ENCODE results near the gene COQ7. TPM values are rescaled to one million over a fixed set of nuclear protein-coding genes. Genes with fewer than 3 reads are reported as not detected.

Gene COQ7
- total RNA-seq, 2 donors from 2014 or later = 20.4 to 22.0 TPM

DNA sequence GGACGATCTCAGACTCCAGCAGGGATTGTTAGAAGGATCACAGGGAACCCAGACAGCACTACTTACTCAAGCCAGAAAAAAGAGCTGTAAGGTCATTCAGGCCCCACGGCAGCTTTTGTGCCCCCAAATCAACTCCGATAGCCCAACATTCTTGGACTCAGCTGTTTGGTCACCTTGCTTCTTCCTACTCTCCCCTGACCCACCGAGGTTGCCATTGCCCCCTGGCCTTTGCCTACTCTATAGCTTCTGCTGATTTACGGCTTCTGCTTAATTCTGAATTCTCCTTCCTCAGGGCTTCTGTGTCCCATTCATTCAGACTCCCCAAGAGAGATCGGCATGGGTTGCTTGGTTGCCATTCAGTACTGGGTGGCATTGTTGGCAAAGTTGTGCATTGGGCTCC is 37.7 kb downstream of the COQ7 start:
- WGBS, 2 experiments (ENCODE audit: insufficient coverage in 1 of 2, insufficient read length in 1 of 2) = 90 to 91% methylated on average over 3 to 6 of the region's 6 CpGs
- no peak overlapping the region for H3K27ac Mint-ChIP-seq
- H3K27me3 Mint-ChIP-seq (ENCODE audit: insufficient read depth) = no peaks in the 10 kb centered on the region
- no peak for DNase-seq
- TF ChIP-seq, protein P1, sequence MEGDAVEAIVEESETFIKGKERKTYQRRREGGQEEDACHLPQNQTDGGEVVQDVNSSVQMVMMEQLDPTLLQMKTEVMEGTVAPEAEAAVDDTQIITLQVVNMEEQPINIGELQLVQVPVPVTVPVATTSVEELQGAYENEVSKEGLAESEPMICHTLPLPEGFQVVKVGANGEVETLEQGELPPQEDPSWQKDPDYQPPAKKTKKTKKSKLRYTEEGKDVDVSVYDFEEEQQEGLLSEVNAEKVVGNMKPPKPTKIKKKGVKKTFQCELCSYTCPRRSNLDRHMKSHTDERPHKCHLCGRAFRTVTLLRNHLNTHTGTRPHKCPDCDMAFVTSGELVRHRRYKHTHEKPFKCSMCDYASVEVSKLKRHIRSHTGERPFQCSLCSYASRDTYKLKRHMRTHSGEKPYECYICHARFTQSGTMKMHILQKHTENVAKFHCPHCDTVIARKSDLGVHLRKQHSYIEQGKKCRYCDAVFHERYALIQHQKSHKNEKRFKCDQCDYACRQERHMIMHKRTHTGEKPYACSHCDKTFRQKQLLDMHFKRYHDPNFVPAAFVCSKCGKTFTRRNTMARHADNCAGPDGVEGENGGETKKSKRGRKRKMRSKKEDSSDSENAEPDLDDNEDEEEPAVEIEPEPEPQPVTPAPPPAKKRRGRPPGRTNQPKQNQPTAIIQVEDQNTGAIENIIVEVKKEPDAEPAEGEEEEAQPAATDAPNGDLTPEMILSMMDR (conservative IDR thresholded peaks at IDR 0.05) = no peak
- no peaks in the 10 kb centered on the region for H3K4me1 ChIP-seq (ENCODE audit: control insufficient read depth, insufficient read depth, low read length)
- no peaks in the 10 kb centered on the region for H3K27me3 ChIP-seq (ENCODE audit: control insufficient read depth, insufficient read depth, low read length, poor library complexity, severe bottlenecking)
- H3K36me3 Mint-ChIP-seq (ENCODE audit: low read depth) = no peaks in the 10 kb centered on the region
- H3K36me3 ChIP-seq (ENCODE audit: control insufficient read depth, insufficient read depth, low read length) = no peaks in the 10 kb centered on the region
- no peak overlapping the region for H3K4me3 Mint-ChIP-seq
- H3K9ac ChIP-seq (ENCODE audit: extremely low read depth, low read length, poor library complexity, severe bottlenecking) = no peak overlapping the region
- H3K27ac ChIP-seq (ENCODE audit: low read depth, low read length) = no peak overlapping the region
- no peak overlapping the region for H3K4me3 ChIP-seq (ENCODE audit: low read length)
- peaks cover 9% of the 10 kb centered on the region for H3K4me1 Mint-ChIP-seq
- no peaks in the 10 kb centered on the region for H3K9me3 ChIP-seq (ENCODE audit: control insufficient read depth, low read length)
- no peaks in the 10 kb centered on the region for H3K9me3 Mint-ChIP-seq

DNA sequence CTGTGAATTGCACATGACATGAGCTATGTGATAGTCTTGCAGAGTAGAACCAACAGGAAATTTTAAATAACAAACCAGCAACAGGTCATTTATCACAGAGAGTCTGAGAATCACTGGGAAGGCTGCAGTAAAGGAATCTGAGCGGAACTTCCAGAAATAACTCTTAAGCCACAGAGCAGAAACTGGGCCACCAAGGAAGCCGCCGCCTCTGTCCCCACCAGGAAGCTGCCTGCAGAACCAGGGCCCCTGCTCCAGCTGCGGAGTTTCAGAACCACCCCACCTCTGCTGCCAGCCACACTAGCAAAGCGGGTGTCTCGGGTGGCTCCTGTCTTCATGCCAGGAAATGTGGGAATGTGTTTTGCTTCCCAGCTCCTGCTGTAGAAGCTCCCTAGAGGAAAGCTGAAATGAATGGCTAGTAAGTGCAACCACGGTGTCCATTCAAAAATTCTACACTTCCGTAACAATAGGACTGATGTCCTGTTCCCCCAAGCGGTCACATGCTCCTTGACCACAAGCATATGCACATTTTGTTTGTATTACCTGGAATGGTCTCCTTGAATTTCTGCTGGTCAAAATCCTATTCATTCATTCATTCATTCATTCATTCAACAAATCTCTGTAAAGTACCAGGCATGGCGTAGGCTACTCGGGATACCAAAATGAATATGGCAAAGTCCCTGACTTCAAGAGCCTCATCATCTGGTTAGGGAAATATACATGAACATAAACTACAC is 38.6 kb downstream of the COQ7 start:
- Mint-ChIP-seq H3K4me3 (no peak overlapping the region), H3K27me3 (ENCODE audit: insufficient read depth) (no peaks in the 10 kb centered on the region), H3K9me3 (no peaks in the 10 kb centered on the region), H3K27ac (no peak overlapping the region), H3K36me3 (ENCODE audit: low read depth) (no peaks in the 10 kb centered on the region), H3K4me1 (peaks cover 9% of the 10 kb centered on the region)
- Histone ChIP-seq H3K4me3 (ENCODE audit: low read length) (no peak overlapping the region), H3K9ac (ENCODE audit: extremely low read depth, low read length, poor library complexity, severe bottlenecking) (no peak overlapping the region), H3K36me3 (ENCODE audit: control insufficient read depth, insufficient read depth, low read length) (no peaks in the 10 kb centered on the region), H3K9me3 (ENCODE audit: control insufficient read depth, low read length) (no peaks in the 10 kb centered on the region), H3K27me3 (ENCODE audit: control insufficient read depth, insufficient read depth, low read length, poor library complexity, severe bottlenecking) (no peaks in the 10 kb centered on the region), H3K4me1 (ENCODE audit: control insufficient read depth, insufficient read depth, low read length) (no peaks in the 10 kb centered on the region), H3K27ac (ENCODE audit: low read depth, low read length) (no peak overlapping the region)
- DNase-seq = no peak
- TF ChIP-seq, protein P1 (conservative IDR thresholded peaks at IDR 0.05) = no peak
- whole genome bisulfite sequencing, 2 experiments (ENCODE audit: insufficient coverage in 1 of 2, insufficient read length in 1 of 2) = 80 to 86% methylated on average over 6 to 11 of the region's 11 CpGs

DNA sequence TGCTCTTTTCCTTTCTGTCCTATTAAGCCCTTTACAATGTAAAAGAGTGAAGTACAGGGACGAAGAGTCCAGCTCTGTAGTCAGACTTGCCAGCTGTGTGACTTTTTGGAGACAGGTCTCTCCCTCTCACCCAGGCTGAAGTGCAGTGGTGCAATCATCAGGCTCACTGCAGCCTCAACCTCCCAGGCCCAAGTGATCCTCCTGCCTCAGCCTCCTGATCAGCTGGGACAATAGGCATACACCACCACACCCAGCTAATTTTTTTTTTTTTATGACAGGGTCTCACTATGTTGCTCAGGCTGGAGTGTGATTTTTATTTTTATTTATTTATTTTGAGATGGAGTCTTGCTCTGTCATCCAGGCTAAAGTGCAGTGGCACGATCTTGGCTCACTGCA is 39.2 kb downstream of the COQ7 start:
- Mint-ChIP-seq H3K4me3 (no peak overlapping the region), H3K27ac (no peak overlapping the region), H3K36me3 (ENCODE audit: low read depth) (no peaks in the 10 kb centered on the region), H3K9me3 (no peaks in the 10 kb centered on the region), H3K4me1 (peaks cover 9% of the 10 kb centered on the region), H3K27me3 (ENCODE audit: insufficient read depth) (no peaks in the 10 kb centered on the region)
- H3K4me3 ChIP-seq (ENCODE audit: low read length) = no peak overlapping the region
- H3K9me3 ChIP-seq (ENCODE audit: control insufficient read depth, low read length) = no peaks in the 10 kb centered on the region
- no peak overlapping the region for H3K27ac ChIP-seq (ENCODE audit: low read depth, low read length)
- TF ChIP-seq, protein P1 (conservative IDR thresholded peaks at IDR 0.05) = no peak
- no peaks in the 10 kb centered on the region for H3K4me1 ChIP-seq (ENCODE audit: control insufficient read depth, insufficient read depth, low read length)
- no peaks in the 10 kb centered on the region for H3K36me3 ChIP-seq (ENCODE audit: control insufficient read depth, insufficient read depth, low read length)
- no peaks in the 10 kb centered on the region for H3K27me3 ChIP-seq (ENCODE audit: control insufficient read depth, insufficient read depth, low read length, poor library complexity, severe bottlenecking)
- no peak overlapping the region for H3K9ac ChIP-seq (ENCODE audit: extremely low read depth, low read length, poor library complexity, severe bottlenecking)
- no peak for DNase-seq
- WGBS, 2 experiments (ENCODE audit: insufficient coverage in 1 of 2, insufficient read length in 1 of 2) = 91 to 100% methylated on average over 1 to 2 of the region's 2 CpGs
